Lower leg skin (tissue), 3 donors: Measurements from ENCODE around the gene NPSR1.

ENCODE experiments used
- CTCF ChIP-seq, 3 donors: fragments of 450-650 bp; IDR thresholded peaks; one replicate each; pipeline ENCODE4 v1.5.1; 2016; ENCODE audit warnings: antibody characterized with exemption in 3 of 3, mild to moderate bottlenecking in 3 of 3, moderate library complexity in 2 of 3
- POLR2A ChIP-seq, 2 donors: fragments of 450-650 bp; IDR thresholded peaks; one replicate each; pipeline ENCODE4 v1.6.1; 2016 to 2017; ENCODE audit warnings: antibody characterized with exemption in 2 of 2, mild to moderate bottlenecking in 1 of 2, moderate library complexity in 1 of 2

- TF ChIP-seq CTCF (IDR thresholded peaks at IDR 0.05) = no peak
- TF ChIP-seq POLR2A (IDR thresholded peaks at IDR 0.05) = no peak
Observed at GRCh38 chr7:34840176-34840785, 182.3 kb downstream of the NPSR1 start.
